HG02610 (cell line): ENCODE results near the gene ARFRP1.
"Not testable (repeated sequence)": the region's sequence is repeated elsewhere in the genome, so short reads cannot be mapped to it uniquely, and the experiment has no call there.

ENCODE experiments used
- ATAC-seq: cut with Tn5 transposase; IDR thresholded peaks from one replicate; pipeline ENCODE4 v1.9.1; 2021; ENCODE audit warnings: mild to moderate bottlenecking, moderate library complexity; ENCODE audit not compliant: unreplicated experiment

Gene ARFRP1

DNA sequence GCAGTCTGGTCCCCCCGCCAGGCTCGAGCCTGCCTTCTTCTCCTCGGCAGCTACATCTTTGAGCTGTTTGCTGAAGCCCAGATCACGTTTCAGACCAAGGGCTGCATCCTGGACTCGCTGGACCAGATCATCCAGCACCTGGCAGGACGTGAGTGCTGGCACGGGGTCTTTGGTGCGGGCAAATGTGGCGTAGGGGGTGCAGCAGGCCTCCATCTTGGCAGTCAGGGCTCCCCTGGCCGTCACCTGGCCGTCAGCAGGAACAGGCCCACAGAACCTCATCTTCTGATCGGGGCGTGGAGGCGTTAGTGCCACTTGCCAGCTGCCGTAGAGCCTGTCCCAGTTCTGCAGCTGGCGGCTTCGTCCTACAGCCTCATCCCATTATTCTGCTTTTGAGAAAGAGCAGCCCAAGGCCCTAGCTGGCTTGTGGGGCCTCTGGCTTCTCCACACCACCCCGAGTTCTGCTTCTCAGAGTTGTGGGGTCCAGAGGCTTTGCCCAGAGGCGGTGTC, 27.9 kb downstream of the ARFRP1 start:
- ATAC-seq: no peak

DNA sequence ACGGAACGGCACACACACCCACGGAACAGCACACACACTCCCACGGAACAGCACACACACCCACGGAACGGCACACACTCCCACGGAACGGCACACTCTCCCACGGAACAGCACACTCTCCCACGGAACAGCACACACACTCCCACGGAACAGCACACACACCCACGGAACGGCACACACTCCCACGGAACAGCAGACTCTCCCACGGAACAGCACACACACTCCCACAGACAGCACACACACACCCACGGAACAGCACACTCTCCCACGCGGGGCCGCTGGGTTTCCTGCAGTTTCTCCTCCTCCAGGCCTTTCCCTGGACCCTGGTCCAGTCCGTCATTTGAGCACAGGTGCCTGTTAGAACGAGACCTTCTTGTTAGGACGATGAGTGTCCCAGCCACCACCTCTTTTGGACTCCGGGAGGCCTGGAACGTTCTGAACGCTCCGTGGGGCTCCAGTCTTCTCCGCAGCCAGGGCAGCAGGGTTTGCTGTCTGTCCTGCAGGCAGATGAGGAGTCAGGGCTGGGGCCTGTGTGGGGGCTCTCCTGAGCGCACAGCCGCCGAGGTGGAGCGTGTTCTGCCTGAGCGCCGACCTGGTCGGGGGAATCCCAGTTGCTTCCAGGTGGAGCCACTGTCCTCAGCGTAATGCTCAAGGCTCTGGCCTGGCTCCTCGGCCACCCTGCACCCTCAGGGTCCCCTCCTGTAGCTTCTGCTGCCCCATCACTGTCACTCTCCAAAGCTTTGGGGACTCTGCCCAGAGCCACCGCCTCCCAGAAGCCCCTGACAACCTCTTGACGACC, 28.9 kb downstream of the ARFRP1 start:
- no peak for ATAC-seq

DNA sequence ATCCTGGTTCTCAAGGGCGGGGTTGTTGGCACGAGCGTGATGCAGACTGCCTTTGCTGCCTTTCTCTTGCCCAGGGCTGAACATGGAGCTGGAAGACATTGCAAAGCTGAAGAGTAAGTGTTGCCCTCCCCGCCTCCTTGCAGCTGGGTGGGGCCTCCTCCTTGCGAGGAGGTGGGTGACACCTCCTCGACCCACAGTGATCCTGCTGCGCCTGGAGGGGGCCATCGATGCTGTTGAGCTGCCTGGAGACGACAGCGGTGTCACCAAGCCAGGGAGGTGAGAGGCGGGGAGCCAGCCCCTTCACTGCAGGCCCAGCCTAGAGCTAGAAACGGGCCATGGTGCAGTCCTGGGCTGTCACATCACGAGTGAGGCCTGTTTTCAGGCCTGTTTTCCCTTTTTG, 29.7 kb downstream of the ARFRP1 start:
- no peak for ATAC-seq

DNA sequence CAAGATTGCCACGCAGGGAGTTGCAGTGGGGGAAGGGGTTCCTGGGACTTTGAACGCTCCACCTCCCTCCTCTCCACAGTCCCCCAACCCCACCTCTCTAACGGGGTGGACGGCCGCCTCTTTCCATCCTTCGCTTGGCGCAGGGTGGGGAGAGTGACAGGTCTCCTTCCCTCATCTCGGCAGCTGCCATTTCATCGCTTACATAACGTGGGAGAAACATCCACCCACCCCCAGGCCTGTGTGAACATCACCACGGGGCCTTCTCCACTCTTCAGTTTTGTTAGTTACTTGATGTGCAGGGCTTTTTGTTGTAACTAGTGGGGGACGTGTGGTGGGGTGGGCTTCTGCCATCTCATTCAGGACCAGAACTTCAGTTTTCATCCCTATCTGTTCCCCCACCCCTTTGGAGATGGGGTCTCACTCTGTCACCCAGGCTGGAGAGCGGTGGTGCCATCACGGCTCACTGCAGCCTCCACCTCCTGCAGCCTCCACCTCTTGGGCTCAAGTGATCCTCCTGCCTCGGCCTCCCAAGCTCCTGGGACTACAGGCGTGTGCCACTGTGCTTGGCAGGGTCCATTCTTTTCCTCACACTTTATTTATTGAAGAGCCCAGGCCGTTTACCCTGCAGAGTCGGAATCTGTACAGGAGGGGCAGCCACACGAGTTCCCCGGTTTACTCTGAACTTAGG, 32.0 kb downstream of the ARFRP1 start:
- ATAC-seq: no peak

DNA sequence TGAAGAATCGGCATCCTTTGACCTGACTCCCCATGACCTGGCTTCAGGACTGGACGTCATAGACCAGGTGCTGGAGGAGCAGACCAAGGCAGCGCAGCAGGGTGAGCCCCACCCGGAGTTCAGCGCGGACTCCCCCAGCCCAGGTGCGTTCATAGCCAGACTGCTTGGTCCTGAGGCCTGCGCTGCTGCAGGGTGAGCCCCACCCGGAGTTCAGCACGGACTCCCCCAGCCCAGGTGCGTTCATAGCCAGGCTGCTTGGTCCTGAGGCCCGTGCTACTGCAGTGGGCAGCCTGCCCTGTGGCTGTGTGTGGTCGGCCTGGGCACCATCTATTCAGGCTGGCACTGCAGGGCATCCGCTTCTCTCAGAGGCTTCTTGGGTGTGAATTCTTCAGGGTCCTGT, 33.8 kb downstream of the ARFRP1 start:
- no peak for ATAC-seq

DNA sequence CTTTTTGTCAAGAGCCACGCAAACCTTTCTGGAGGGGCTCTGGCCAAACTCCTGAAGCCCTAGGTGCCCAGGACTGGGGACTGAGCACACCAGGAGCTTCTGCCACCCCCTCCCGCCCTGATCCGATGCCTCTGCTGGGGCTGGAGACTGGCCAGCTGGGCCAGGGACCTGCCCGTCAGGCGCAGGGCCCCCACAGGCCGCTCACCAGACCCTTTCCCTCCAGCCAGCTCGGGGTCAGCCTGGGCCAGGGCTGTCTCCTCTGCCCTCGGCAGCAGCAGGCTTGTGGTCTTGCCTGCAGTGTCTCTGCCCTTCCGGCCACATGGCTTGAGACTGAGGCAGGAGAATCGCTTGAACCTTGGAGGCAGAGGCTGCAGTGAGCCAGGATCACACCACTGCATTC, 35.1 kb downstream of the ARFRP1 start:
- no peak for ATAC-seq

DNA sequence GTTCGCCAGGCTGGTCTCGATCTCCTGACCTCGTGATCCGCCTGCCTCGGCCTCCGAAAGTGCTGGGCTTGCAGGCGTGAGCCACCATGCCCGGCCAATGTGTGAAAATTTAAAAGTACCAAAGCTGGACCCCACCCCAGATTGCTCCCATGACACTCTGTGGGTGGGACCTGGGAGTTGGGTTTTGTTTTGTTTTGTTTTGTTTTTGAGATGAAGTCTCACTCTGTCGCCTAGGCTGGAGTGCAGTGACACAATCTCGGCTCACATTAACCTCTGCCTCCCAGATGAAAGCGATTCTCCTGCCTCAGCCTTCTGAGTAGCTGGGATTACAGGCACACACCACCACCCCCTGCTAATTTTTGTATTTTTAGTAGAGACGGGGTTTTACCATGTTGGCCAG, 36.1 kb downstream of the ARFRP1 start:
- not testable (repeated sequence) for ATAC-seq

DNA sequence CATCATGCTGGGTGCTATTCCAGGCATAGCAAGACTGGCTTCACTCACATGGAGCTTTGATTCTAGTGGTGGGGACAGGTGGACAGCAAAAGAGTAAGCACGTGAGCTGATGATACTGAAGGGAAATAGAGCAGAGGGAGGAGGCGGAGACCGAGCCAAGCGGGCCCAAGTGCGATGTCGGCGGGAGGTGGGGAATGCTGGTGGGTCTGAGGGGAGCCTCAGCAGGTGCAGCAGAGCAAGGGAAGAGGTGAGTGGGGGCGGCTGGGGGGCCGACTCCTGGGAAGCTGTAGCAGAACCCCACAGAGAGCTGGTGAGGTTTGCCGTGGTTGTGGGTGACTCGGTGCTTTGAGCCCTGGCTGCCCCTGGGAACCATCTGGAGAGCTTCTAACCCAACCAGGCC, 39.4 kb downstream of the ARFRP1 start:
- no peak for ATAC-seq

DNA sequence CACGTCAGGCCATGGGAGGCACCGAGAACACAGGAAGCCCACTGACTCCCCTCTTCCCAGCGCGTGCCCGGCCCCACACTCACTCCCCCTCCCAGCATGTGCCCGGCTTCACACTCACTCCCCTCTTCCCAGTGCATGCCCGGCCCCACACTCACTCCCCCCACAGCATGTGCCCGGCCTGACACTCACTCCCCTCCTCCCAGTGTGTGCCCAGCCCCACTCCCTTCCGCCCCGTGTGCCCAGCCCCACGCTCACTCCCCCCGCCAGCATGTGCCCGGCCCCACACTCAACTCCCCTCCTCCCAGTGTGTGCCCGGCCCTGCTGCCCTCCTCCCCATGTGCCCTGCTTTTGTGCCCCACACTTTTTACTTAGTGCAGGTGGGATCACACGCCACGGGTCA, 39.9 kb downstream of the ARFRP1 start:
- no peak for ATAC-seq

DNA sequence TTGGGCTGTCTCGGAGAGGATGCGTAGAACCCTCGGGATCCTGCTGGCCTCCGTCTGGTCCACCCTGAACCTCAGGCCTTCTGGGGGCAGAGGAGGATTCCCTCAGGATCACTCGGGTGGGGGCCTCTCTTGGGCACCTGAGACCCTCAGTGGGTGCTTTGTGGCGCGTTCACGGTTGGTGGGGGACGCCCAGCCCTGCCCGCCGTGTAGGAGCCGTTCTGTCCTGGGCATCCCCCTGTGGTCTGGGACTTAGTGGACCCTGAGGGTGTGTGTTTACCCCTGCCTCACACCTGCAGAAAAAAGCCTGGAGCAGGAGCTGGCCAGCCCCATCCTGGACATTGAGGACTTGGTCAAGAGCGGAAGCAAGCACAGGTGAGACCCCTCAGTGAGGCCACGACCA, 42.1 kb downstream of the ARFRP1 start:
- ATAC-seq: no peak

DNA sequence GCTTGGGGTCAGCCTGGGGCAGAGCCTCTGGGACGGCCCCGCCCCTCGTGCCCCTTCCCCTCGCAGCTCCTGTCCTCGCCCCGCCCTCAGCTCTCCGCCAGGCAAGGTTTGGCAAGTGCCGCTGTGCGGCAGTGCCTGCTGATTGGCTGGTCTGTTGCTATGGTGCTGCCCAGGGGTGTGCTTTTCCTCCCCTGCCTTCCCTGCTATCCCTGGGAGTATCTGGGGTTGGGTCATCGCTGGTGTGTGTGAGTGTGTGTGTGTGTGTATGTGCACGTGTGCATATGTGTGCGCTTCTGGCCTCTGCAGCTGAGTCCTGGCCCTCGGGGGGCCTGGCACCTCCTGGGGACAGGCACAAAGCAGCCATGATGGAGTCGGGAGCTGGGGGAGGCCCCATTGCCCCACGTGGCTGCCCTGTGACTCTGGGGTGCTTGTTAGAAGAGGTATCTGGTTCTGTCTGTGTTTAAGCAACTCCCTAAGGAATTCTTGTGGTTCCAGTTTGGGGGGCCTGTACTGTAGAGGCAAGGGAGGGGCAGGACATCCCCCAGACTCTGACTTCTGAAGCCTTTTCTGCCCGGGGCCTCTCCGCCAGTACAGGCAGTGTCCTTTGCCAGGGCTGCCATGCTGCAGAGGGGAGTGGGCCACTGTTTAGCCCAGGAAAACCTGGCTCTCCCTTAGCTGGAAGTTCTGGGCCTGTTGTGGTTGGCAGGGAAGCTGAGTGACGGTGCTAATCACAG, 42.7 kb downstream of the ARFRP1 start:
- no peak for ATAC-seq

DNA sequence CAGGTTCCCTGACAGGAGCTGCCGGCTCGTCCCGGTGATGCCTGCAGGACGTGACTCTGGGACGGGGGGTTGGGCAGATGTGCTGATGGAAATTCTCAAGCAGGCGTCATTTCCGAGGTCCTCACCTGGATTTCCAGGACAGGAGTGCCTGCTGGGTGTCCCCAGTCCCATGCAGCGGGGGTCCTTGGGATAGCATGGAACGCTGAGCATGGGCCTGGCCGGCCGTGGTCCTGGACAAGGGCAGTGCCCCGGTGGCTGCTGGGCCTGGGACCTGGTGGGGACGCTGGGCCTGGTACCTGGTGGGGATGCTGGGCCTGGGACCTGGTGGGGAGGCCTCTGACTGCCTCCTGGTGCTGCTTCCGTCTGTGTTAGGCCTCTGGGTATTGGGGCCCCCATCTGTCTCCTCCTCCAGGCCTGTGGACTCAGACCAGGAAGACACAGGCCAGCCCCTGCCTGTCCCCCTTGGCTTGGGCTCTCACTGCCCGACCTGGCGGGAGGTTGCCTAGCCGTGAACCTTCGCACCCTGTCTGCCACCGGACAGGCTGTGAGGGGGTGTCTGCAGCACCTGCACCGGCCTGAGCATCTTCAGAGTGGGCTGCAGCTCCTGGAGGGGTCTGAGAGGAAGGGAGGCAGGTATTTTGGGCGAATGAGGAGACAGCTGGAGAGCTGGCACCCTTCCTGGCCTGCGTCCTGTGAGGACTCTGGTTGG, 43.5 kb downstream of the ARFRP1 start:
- no peak for ATAC-seq

DNA sequence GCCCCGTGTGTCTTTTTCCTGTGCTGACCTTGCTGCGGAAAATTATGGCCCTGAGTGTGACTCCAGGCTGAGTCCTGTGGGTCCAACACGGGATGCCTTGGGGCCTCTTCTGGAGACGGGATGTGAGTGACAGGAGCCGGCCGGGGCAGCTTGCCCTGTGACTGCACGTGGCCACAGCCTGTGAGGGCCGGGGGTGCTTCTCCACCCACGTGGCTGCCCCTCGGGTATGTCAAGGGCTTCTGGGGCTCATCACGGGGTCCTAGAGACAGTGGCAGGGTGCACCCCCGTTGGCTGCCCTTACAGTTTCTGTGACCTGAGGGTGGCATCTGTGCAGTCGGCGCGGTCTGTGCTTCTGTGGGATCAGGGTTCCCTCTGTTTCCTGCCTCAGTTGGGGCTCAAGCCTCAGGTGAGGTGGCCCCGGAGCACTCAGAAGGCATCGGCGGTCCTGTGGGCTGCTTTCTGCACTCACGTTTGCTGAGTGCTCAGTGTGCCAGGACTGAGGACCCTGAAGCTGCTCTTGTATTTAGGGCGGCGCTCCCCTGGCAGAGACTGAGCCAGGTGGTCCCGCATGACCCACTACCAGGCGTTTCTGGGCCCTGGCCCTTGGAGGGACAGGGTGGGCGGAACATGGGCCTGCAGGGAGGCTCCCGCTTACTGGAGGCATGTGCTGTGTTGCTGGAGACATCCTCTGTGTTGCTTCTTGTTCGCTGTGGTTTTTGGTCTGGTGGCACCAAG, 44.3 kb downstream of the ARFRP1 start:
- ATAC-seq: no peak

DNA sequence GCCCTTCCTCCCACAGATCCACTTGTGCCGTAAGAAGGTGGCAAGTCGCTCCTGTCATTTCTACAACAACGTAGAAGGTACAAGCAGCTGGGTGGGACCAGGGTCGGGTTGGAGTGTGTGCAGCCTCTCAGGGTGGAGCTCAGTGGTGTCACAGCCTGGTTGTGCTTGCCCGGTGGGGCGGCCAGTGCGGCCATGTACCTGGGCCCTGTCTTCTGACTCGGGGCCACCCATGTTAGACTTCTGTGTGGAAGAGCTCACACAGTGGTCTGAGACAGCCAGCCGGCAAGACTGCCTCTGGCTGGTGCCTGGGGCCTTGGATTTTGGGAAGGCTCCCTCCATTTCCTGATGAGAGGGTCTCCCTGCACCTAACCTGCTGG, 45.0 kb downstream of the ARFRP1 start:
- ATAC-seq: no peak

DNA sequence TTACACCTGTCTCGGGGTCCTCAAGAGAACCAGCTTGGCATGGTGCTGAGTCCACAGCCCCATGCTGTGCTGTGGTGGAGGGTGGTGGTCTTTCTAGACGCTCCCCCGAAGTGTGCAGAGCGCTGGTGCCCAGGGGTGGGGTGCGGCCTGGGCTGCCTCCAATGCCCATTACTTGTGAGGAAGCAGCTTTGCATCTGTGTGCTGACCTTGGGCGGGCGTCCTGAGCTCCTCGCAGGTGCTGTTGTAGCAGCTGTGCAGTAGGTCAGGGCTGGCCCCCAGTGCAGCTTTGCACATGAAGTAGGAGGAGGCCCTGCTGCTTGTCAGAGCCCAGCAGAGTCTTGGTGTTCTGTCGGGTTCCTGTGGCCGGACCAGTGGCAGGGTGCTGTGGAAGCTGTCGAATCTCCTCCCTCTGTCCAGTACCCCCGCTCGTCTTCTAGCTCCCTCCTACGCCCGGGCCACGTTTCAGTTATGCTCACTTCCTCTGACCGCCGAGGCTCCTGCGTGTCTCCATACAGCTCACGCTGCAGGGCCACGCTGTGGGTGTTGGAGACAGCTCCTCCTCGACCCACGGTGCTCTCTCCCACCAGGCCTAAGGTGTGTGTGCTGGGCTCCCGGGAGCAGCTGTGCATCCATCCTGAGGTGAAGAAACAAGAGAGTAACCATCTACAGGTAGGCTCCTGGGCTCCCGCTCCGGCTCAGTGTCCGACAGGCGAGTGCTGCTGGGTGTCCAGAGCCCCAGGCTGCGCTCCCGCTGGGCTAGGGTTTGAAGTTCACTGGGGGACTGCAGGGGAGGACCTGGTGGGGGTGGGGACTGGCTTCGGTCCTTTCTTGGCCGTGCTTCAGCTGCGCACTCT, 45.6 kb downstream of the ARFRP1 start:
- ATAC-seq: no peak

DNA sequence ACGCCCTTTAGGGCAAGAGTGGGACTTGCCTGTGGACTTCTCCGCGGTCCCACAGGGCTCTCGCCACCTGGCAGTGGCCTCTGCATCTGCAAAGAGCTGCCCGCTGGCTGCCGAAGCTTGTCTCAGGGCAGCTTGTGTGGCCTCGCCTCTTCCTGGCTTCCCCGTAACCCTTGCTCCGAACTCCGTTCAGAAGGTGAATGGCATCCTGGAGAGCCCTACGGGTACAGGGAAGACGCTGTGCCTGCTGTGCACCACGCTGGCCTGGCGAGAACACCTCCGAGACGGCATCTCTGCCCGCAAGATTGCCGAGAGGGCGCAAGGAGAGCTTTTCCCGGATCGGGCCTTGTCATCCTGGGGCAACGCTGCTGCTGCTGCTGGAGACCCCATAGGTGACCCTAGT, 46.7 kb downstream of the ARFRP1 start:
- ATAC-seq: no peak

DNA sequence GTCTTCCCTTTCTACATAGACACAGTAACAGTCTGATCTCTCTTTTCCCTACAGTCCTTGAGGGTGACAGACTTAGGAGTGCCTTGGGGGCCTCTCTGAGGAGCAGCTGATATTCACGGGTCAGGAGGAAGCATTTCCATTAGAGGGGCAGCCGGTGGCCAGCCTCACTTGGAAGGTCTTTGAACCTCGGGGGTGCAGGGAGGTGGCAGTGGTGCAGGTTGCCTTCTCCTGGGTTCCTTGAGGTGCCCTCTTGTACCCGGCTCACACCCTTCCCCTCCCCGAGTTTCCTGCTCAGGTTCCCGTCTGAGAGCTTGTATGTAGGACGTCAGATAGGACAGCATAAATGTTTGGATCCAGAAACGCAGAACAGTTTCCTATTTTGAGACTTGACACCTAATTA, 47.2 kb downstream of the ARFRP1 start:
- ATAC-seq: no peak

DNA sequence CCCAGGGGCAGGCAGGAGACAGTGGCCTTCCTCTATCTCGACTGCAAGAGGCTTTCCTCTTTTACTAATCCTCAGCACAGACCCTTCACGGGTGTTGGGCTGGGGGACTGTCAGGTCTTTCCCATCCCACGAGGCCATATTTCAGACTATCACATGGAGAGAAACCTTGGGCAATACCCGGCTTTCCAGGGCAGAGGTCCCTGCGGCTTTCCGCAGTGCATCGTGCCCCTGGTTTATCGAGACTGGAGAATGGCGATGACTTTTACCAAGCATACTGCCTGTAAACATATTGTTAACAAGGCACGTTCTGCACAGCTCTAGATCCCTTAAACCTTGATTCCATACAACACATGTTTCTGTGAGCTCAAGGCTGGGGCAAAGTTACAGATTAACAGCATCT, 47.6 kb downstream of the ARFRP1 start:
- not testable (repeated sequence) for ATAC-seq

DNA sequence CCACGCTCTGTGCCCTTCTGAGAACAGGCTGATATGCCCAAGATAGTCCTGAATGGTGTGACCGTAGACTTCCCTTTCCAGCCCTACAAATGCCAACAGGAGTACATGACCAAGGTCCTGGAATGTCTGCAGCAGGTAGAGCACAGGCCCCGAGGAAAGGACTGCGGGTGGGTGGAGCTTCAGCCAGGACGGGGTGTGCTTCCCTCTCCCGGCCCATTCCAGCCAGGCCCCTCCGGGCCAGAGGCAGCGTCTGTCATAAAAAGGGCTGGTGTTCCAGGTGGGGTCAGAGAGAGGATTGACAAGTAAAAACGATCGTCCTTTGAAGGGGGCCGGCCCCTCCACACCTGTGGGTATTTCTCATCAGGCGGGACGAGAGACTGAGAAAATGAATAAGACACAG, 48.4 kb downstream of the ARFRP1 start:
- no peak for ATAC-seq
